Measurements from ENCODE around the gene SLC9A5.

Gene SLC9A5

GRCh38 chr16:67269766-67270165, 21.0 kb downstream of the SLC9A5 start:
- TF ChIP-seq CTCF (IDR thresholded peaks at IDR 0.05; ENCODE audit: low read depth, low read length), result no peak

GRCh38 chr16:67270931-67271338, 22.2 kb downstream of the SLC9A5 start:
- no peak for TF ChIP-seq CTCF (IDR thresholded peaks at IDR 0.05; ENCODE audit: low read depth, low read length)
- no peak overlapping the region for H3K4me3 ChIP-seq (ENCODE audit: low read depth, low read length)

More at GRCh38 chr16:67269766-67270165, 21.0 kb downstream of the SLC9A5 start:
- H3K4me3 ChIP-seq (ENCODE audit: low read depth, low read length), result no peak overlapping the region

GRCh38 chr16:67271446-67271845, 22.7 kb downstream of the SLC9A5 start:
- TF ChIP-seq CTCF (IDR thresholded peaks at IDR 0.05; ENCODE audit: low read depth, low read length), result no peak
- H3K4me3 ChIP-seq (ENCODE audit: low read depth, low read length), result no peak overlapping the region

- no peak for TF ChIP-seq CTCF (IDR thresholded peaks at IDR 0.05; ENCODE audit: low read depth, low read length)
- H3K4me3 ChIP-seq (ENCODE audit: low read depth, low read length), result no peak overlapping the region
Measured at GRCh38 chr16:67275321-67275720, 26.5 kb downstream of the SLC9A5 start.

- H3K4me3 ChIP-seq (ENCODE audit: low read depth, low read length), result peak overlapping the region; percentile 21; the same call in 1 of the 2 replicates
- TF ChIP-seq CTCF (IDR thresholded peaks at IDR 0.05; ENCODE audit: low read depth, low read length), result no peak
Measured at GRCh38 chr16:67277294-67277998, 28.7 kb downstream of the SLC9A5 start.

GRCh38 chr16:67277999-67278772, 29.4 kb downstream of the SLC9A5 start:
- TF ChIP-seq CTCF (IDR thresholded peaks at IDR 0.05; ENCODE audit: low read depth, low read length), result no peak

GRCh38 chr16:67278773-67279295, 30.1 kb downstream of the SLC9A5 start:
- no peak for TF ChIP-seq CTCF (IDR thresholded peaks at IDR 0.05; ENCODE audit: low read depth, low read length)
- peak overlapping the region; percentile 54 for H3K4me3 ChIP-seq (ENCODE audit: low read depth, low read length)

More at GRCh38 chr16:67277999-67278772, 29.4 kb downstream of the SLC9A5 start:
- peak overlapping the region; percentile 54 for H3K4me3 ChIP-seq (ENCODE audit: low read depth, low read length)

All from WI38 (cell line).